HG02870 (cell line): ENCODE data around the gene FAM90A26.
"Not testable (repeated sequence)": the region's sequence is repeated elsewhere in the genome, so short reads cannot be mapped to it uniquely, and the experiment has no call there.

ENCODE experiments used
- ATAC-seq: cut with Tn5 transposase; IDR thresholded peaks from one replicate; pipeline ENCODE4 v1.9.1; 2021; ENCODE audit warnings: mild to moderate bottlenecking, moderate library complexity; ENCODE audit not compliant: unreplicated experiment

The FAM90A26 gene

GRCh38 chr4:9158392-9158791, 11.8 kb upstream of the FAM90A26 start:
- not testable (repeated sequence) for ATAC-seq

GRCh38 chr4:9160046-9160445, 10.2 kb upstream of the FAM90A26 start:
- ATAC-seq, result not testable (repeated sequence)

- ATAC-seq, result not testable (repeated sequence)
Observed at GRCh38 chr4:9165990-9166389, 4.2 kb upstream of the FAM90A26 start.

GRCh38 chr4:9210357-9210756, 40.1 kb downstream of the FAM90A26 start, which contains the start of gene USP17L10:
Gene USP17L10 (plus strand): TSS chr4:9210657. CDS start chr4:9210657, 0 bp downstream.
- ATAC-seq, result not testable (repeated sequence)

GRCh38 chr4:9214701-9215100, 44.5 kb downstream of the FAM90A26 start:
- ATAC-seq, result not testable (repeated sequence)

GRCh38 chr4:9215105-9215504, 44.9 kb downstream of the FAM90A26 start, which contains the start of gene USP17L11:
Gene USP17L11 (plus strand): TSS chr4:9215405. CDS start chr4:9215405, 0 bp downstream.
- ATAC-seq, result not testable (repeated sequence)

GRCh38 chr4:9219852-9220251, 49.6 kb downstream of the FAM90A26 start, which contains the start of gene USP17L12:
Gene USP17L12 (plus strand): TSS chr4:9220152. CDS start chr4:9220152, 0 bp downstream.
- ATAC-seq, result not testable (repeated sequence)

- ATAC-seq, result not testable (repeated sequence)
Observed at GRCh38 chr4:9224596-9224995, 54.4 kb downstream of the FAM90A26 start, which contains the start of gene USP17L13. Gene USP17L13 (plus strand): TSS chr4:9224896. CDS start chr4:9224896, 0 bp downstream.
